ENCODE measurements around the gene PLCB1. TPM values are rescaled to one million over a fixed set of nuclear protein-coding genes. Genes with fewer than 3 reads are reported as not detected.
"Not testable (repeated sequence)": the region's sequence is repeated elsewhere in the genome, so short reads cannot be mapped to it uniquely, and the experiment has no call there.

Gene PLCB1
- total RNA-seq (2014; rRNA removed) = 0.06 TPM in 1 of 2 replicates, not detected in the other
- polyA plus RNA-seq (2012) = 0.07 TPM

DNA sequence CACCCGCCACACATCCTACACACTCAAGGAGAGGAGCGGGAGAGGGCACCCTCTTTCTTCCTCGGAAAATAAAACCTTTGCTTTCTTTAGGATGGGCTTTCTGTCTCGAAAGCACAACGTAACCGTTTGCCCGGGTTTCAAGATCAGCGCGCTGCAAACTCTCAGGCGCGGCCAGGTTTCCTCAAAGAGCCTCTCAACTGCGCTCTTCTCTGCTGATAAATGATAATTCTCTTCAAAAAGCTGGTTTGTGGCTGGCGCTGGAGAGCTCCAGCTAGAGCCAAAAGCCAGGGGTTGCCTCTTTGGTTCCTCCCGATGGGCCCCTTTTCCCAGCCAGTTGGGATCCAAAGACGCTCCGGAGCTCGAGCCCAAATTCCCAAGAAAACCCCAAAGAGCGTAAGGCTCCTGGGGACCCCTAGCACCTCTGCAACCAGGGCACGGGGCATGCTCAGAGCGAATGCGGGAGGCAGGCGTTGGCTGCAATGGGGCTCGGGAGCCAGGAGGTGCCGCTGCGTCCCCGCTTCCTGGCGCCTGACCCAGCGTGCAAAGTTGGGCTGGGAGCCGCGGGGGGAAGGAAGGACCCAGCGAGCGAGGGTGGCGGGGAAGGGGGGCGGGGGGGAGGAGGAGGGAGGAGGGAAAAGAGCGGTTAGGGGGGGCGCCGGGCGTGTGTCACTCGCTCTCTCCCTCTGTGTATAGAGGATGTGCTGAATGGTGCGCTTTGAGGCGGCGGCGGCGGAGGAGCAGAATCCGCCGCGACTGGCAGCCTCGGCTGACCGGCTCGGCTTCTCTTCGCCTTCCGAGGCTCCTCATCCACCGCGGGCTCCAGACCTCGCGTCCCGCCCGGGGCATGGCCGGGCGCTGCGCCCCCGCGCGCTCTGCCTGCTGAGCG, at the start of gene PLCB1:
Gene PLCB1 (plus strand): TSS at position 669 of the 886 bp plus-strand sequence. CDS start 386 bp downstream, outside the sequence.
- peak; percentile 25 for DNase-seq (ENCODE audit: low read depth)

DNA sequence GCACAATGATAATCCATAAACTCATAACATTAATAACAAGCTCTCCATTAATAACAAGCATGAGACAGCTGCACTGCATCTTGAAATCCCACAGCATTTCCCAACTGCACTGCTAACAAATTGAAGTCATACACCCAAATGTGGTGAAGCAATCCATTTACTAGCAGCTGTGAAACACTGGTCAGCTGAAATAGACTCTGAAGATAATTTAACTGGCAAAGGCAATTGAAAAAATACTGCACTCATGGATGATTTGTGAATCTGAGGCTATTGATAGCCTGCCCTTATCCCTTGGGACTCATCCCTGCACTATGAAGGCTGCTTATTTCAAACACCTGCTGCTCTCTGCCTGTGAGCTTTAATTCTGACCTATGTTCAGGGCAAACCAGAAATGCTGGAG, 49.1 kb upstream of the PLCB1 start:
- DNase-seq (ENCODE audit: low read depth) = peak; percentile 28

DNA sequence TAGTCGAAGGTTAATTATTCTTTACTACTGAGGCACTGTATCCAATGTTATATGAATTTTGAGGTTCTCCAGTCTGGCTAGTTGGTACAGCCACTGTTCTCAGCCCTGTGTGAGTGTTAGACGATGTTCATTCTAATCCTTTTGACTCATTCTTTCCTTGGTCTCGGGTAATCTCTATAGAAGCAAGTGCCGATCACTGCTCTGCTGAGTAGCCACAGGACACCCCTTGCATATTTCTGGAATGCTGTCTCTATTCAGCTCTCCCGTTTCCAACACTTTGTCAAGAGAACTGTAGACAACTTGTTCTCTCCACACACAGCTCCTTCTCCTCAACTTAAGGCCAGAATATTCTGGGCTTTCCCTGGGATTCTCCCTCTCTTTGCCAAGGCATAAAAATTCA, 42.4 kb upstream of the PLCB1 start:
- no peak for DNase-seq (ENCODE audit: low read depth)

GRCh38 chr20:8094415-8094818, 37.6 kb upstream of the PLCB1 start:
- no peak for DNase-seq (ENCODE audit: low read depth)

GRCh38 chr20:8094850-8095249, 37.2 kb upstream of the PLCB1 start:
- DNase-seq (ENCODE audit: low read depth) = no peak

- no peak for DNase-seq (ENCODE audit: low read depth)
Observed at GRCh38 chr20:8095648-8096572, 36.2 kb upstream of the PLCB1 start.

DNA sequence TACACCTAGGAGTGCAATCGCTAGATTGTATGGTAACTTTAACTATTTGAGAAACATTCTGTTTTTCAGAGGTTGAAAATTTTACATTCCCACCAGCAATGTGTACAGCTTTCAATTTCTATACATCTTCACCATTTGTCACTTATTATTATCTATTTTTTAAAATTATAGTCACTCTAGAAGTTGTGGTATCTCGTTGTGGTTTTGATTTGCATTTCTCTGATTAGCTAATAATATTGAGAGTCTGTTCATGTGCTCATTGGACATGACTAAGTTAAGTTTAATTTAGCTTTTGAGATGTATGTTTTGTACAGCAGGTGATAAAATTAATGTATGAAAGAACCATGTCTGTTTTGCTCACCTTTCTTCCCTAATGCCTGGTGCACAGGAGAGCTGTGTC, 34.8 kb upstream of the PLCB1 start:
- no peak for DNase-seq (ENCODE audit: low read depth)

- DNase-seq (ENCODE audit: low read depth) = no peak
Observed at GRCh38 chr20:8104252-8104651, 27.8 kb upstream of the PLCB1 start.

DNA sequence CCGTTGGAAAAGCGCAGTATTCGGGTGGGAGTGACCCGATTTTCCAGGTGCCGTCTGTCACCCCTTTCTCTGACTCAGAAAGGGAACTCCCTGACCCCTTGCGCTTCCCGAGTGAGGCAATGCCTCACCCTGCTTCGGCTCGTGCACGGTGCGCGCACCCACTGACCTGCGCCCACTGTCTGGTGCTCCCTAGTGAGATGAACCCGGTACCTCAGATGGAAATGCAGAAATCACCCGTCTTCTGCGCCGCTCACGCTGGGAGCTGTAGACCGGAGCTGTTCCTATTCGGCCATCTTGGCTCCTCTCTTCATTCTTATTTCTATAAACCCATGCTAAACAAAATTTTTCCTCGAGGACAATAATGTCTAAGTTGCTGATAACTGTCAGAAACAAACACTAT, 17.5 kb upstream of the PLCB1 start:
- not testable (repeated sequence) for DNase-seq (ENCODE audit: low read depth)

DNA sequence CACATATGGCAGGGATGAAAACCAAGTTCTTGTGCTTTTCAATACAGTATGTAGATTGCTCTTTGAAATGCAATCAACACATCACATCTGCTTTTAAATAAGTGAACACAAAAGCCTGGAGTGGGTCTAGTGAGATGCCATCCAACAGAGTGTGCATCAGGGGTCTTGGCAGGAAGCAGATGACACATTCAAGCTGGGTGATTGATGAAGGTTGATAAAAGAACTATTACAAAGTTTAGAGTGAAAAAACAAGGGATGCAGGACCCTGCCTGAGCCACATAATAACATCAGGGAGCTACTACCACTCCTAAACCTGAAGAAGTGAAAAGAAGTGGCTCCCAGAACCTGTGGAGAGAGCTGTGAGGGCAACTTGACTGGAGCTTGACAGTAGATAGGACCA, 16.6 kb upstream of the PLCB1 start:
- DNase-seq (ENCODE audit: low read depth) = no peak

DNA sequence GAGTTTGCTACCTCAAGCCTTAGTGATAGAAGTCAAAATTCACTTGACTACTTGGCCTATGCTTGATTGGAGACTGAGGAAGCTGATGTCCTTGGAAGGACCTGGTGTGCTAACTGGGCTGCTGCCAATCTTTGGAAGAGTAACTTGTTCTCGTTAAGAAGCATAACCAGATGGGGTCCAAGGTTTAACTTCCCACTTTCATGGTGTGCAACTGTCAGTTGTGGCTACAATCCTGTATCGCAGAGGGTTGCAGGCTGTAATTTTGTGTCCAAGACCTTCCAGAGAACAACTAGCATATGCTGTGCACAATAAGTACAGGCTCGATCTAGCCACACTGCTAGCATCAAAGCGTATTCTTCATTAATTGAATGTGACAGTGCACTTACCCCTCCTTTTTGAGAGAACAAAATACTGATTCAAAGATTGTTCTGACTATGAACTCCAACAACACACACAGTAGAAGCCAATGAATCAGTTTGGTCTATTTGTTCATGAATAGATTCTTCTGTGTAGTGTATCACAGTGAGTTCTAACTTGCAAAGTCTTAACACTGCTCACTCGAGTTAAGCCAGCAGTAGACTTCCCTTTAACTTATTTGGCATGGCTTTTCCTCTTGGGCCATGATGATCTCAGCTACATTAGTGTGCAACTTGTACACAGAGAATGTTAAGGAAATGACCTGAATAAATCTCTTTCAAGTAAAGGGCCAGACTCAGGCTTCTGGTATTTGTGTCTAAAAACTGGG, 15.8 kb upstream of the PLCB1 start:
- no peak for DNase-seq (ENCODE audit: low read depth)

DNA sequence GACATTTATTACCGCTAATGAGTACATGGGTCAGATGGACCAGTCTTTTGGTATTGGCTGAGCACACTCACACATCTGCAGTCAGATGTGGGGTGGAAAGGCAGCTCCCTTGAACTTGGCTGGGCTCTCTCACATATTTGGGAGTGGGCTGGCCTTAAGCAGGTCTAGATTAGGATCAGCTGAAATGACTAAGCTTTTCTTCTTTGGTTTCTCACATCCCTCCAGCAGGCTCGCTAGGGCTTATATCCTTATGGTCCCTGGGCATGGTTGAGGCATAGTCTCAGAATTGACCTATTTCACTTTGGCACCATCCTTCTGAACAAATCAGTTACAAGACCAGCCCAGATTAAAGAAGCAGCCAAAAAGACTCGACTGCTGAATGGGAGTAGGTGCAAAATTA, 14.4 kb upstream of the PLCB1 start:
- DNase-seq (ENCODE audit: low read depth) = no peak

DNA sequence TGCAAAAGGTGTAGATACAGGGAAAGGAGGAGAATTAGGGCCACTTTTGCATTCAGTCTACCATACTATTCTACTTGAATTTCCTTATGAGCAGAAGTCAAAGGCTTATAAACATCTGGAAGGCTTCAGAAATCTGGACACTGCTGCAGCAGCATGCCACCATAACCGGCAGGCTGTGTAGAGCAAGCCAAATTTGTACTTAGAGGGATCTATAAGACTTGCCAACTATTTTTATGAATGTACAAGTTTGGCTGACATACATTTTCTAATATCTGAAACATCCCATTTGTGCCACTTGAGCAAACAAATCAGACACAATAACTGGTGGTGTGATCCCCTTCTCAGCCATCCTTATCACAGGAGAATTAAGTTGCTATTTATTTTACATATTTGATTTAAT, 14.0 kb upstream of the PLCB1 start:
- DNase-seq (ENCODE audit: low read depth) = no peak

GRCh38 chr20:8118760-8119159, 13.3 kb upstream of the PLCB1 start:
- no peak for DNase-seq (ENCODE audit: low read depth)

GRCh38 chr20:8121666-8122065, 10.4 kb upstream of the PLCB1 start:
- DNase-seq (ENCODE audit: low read depth) = no peak

GRCh38 chr20:8124639-8125038, 7.4 kb upstream of the PLCB1 start:
- DNase-seq (ENCODE audit: low read depth) = no peak

DNA sequence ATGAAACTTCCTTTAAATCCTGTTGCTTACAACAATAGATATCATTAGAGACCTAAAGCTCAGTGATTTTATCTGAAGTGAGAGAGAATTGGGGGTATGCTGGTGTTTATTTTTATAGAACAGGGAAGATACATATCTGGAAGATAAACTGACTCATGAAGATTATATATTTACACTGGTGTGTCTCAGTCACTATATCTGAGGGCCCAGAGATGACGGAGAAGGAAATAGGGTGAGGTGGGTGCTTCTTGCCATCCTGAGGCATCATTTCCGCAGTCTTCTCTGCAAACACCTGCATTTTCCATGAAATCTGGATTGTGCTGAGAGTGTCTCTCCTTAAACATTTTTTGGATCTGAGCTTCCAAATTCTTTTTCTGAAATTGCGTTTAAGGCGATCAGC, 5.9 kb upstream of the PLCB1 start:
- no peak for DNase-seq (ENCODE audit: low read depth)

- DNase-seq (ENCODE audit: low read depth) = no peak
Observed at GRCh38 chr20:8126841-8127378, 5.2 kb upstream of the PLCB1 start.

DNA sequence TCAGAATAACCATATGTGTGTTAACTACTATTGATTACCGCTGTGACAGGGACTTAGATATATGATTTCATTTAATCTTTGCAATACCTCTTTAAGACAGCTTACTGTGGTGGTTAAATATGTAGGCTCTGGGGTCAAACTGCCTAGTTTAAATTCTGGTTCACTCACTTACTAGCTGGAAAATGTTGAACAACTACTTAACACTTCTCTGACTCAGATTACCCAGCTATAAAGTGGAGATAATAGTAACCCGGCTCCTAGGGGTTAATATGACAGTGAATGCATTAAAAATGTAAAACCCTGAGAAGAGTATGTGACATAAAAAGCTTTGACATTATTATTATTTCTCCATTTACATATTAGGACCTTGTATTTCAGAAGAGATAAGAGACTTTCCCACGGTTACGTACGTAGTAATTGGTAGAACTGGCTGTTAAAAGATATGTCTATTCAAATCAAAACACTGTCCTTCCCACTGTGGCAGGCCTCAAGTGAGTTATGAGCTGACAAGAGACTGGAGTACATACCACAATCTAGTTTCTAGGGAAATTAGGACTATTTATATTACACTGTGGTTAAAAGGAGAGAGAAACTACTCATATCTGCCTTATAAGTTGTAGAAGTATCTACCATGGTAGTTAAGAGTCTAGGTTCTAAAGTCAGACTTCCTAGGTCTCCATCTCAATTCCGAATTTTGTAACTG, 4.4 kb upstream of the PLCB1 start:
- DNase-seq (ENCODE audit: low read depth) = no peak

GRCh38 chr20:8128291-8129060, 3.6 kb upstream of the PLCB1 start:
- no peak for DNase-seq (ENCODE audit: low read depth)
